Mammary epithelial cell (primary cell): ENCODE measurements around the gene PTPRT.

Experiments used
- CTCF ChIP-seq, 2 donors: IDR thresholded peaks in 1 of 2; conservative IDR thresholded peaks in 1 of 2; 2 replicates each; pipeline ENCODE4 v1.5.1; 2011 to 2012; ENCODE audit warnings: inconsistent platforms in 2 of 2, low read length in 2 of 2, mild to moderate bottlenecking in 2 of 2, control low read depth in 1 of 2, low read depth in 1 of 2; ENCODE audit not compliant: insufficient read depth in 1 of 2; ENCODE audit errors: extremely low read depth in 1 of 2
- EZH2 ChIP-seq: IDR thresholded peaks from 2 replicates; pipeline ENCODE4 v1.6.1; 2012; ENCODE audit warnings: low read length, inconsistent platforms, borderline replicate concordance

GRCh38 chr20:42164121-42164890, 1025.4 kb downstream of the PTPRT start:
- TF ChIP-seq CTCF (conservative IDR thresholded peaks at IDR 0.05 in 1 of 2, IDR thresholded peaks at IDR 0.05 in 1 of 2; ENCODE audit: extremely low read depth in 1 of 2, insufficient read depth in 1 of 2, low read depth in 1 of 2, low read length in 2 of 2) (no peak), EZH2 (no peak)
